Hippocampal formation (tissue), 2 donors: ENCODE results near the gene RFFL.
"Not testable (repeated sequence)": the region's sequence is repeated elsewhere in the genome, so short reads cannot be mapped to it uniquely, and the experiment has no call there.

Experiments
- DNase-seq, 2 donors: peaks; one replicate each; lab custom pipeline; 2025; lab: John Stamatoyannopoulos, UW

Gene RFFL

DNA sequence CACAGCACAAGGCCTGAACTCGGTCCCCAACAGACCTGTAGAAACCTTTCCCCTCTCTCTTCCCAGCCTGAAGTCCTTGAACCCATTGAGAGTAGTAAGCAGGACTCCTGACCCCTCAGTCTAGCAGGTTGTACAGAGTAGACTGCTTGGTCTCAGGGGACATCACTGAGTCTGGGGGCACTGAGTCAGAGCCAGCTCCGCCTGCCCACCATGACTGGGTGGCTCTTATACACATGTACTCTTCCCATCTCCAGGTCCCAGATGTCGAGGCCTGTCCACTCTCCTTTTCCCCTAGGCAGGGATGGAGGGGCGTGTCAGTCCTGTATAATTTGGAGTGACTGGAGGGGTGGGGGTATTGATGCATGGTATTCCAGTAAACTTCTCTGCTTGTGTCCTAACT is 59.7 kb downstream of the RFFL start:
- no peak for DNase-seq

GRCh38 chr17:35002876-35003551 is 60.5 kb downstream of the RFFL start:
- no peak for DNase-seq

GRCh38 chr17:35001549-35001948 is 62.0 kb downstream of the RFFL start:
- DNase-seq, result no peak

DNA sequence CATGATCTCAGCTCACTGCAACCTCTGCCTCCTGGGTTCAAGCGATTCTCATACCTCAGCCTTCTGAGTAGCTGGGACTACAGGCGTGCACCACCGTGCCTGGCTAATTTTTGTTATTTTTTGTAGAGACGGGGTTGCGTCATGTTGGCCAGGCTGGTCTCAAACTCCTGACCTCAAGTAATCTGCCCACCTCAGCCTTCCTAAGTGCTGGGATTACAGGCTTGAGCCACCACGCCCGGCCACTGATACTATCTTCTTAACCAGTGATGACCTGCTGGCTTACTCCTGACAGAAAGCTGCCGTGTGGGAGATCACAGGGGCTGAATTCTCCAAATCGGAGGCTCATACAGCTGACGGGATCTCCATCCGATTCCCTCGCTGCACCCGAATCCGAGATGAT is 62.5 kb downstream of the RFFL start:
- DNase-seq, result not testable (repeated sequence)

DNA sequence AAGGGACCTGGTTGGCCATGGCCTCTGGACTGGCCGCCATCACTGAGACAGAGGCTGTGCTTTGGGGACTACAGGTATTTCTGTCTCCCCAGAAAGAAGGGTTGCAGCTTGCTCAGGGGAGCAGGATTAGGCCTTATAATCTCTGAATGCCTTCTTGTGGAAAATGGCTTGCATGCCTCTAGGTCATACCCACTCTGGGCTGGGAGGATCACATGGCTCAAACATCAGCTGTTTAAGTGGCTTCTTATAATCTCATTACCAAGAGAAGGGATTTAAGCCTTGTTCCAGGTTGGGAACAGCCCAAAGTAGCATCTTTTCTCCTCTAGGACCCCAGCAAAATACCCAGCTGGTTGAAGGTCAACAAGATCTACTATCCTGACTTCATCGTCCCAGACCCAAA is 64.1 kb downstream of the RFFL start:
- no peak for DNase-seq

DNA sequence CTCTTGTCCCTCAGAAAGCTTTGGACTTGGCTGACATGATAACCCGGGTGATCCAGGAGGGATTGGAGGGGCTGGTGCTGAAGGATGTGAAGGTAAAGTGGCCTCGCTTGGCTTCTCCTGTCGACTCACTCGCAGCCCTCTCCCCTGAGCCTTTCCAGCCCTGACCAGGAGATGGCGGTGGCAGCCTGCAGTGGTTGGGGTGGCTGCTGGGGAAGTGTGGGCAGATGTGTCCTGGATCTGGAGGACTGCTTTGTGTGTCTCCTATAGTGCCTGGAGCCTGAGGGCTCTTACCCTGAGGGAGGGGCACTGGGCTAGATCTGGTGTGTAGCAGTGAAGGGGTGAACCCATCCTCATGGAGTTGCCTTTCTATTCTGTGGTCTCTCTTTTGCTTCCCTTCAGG is 65.3 kb downstream of the RFFL start:
- peak; percentile 61 to 77 for DNase-seq

- no peak for DNase-seq
Observed at GRCh38 chr17:34997355-34997862, 66.1 kb downstream of the RFFL start.

DNA sequence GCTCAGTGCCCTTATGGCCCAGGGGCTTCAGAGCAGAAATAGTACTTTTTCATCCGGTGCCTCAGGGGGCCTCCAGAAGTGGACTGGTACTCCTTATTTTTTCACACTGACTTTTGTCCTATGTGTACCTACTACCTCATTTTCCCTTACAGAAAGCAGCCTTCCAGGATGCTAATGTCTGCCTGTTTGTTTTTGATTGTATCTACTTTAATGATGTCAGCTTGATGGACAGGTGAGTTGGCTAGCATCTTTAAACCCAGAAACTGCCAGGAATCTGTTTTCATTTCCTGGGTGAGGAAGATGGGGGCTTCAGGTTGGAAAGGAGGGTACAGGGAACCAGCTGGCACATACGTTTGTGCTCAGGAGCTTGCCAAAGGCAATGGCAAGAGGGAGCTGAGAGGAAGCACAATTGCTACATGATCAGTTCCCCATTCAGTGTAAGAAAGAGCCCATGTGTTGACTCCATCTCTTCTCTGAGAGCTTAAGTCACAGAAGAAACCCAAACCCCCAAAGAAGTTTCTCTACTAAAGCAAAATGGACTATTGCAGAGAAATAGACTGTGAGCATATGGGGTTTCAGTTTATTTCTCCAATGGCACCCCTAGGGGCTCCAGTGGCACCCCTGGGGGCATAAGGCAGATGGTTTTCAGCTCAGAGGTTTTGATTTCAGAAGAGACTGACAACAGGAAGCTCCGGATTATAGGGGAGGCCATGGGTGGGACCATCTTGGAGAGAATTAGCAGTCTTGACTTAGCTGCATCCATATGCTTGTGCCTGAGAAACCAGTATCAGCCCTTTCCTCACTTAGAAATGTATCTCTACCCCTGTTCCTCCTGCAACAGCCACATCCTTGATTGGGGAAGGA is 66.9 kb downstream of the RFFL start:
- DNase-seq, result no peak

DNA sequence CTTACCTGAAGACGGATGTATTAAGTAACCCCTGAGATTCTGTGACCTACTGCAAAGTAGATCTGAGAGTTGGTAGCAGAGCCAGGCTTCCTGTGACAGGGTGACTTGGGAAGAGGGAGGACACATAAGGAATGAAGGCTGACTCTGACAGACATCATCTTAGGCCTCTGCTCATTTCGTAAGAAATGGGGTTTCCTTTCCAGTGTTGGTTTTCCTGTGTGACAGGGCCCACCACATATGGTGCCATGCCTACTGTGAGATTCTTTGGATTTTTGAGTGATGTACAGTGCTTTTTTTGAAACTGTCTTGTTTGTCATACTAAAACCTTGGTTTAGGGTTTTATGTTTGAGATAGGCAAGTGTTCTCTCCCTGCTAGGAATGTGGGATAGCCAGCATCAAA is 70.5 kb downstream of the RFFL start:
- DNase-seq, result no peak

- DNase-seq, result no peak
Observed at GRCh38 chr17:34991606-34992005, 71.9 kb downstream of the RFFL start.

DNA sequence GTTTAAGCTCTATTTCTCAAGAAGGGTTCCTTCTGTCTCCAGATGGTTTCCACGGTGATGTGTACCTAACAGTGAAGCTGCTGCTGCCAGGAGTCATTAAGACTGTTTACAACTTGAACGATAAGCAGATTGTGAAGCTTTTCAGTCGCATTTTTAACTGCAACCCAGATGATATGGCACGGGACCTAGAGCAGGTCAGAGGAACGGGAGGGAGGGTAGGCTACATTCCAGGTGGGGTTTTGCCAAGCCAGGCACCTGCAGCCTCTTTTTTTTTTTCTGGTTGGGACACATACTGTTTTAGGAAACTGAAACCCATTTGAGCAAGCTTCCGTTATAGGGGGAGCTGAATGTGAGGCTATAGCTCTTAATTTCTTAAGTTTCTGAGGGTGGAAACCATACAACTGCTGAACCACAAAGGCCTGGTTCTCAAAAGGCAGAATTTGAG is 72.6 kb downstream of the RFFL start:
- DNase-seq, result no peak

DNA sequence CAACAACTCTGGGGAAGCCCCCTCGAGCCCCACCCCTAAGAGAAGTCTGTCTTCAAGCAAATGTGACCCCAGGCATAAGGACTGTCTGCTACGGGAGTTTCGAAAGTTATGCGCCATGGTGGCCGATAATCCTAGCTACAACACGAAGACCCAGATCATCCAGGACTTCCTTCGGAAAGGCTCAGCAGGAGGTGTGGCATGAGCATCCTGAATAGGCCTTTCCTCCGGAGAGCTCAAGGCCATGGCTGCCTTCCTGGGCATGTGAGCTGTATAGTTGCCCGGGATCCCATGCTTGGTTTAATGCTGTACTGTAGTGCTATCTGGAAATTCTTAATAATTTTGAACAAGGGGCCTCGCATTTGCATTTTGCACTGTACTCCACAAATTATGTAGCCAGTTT is 74.0 kb downstream of the RFFL start:
- no peak for DNase-seq

- no peak for DNase-seq
Observed at GRCh38 chr17:34988644-34989043, 74.9 kb downstream of the RFFL start.

GRCh38 chr17:34987232-34987631 is 76.3 kb downstream of the RFFL start:
- no peak for DNase-seq

GRCh38 chr17:34981538-34982241 is 81.8 kb downstream of the RFFL start:
- no peak for DNase-seq

GRCh38 chr17:34980681-34981537 is 82.6 kb downstream of the RFFL start:
- DNase-seq, result peak; percentile 63 to 69

DNA sequence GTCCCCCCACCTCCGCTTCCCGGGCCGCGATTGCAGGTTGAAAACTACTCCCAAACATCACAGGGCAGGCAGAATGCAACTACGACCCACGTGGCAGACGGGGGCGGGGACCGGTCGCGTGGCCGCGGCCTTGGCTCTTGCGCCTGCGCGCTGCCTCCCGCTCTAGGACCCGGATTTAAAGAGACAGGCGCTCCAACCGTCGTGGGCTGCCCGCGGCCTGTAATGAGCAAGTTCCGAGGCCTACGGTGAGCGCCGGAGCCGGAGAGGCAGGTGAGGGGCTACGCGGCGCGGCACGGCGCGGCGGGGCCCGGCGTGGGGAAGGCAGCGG is 83.2 kb downstream of the RFFL start, which contains the start of gene LIG3:
TSS of gene LIG3 (plus strand) at position 160 of the 328 bp plus-strand sequence. CDS start 2,494 bp downstream, outside the sequence.
- DNase-seq, result peak; percentile 75 to 89

GRCh38 chr17:34979650-34980352 is 83.7 kb downstream of the RFFL start:
- no peak for DNase-seq

DNA sequence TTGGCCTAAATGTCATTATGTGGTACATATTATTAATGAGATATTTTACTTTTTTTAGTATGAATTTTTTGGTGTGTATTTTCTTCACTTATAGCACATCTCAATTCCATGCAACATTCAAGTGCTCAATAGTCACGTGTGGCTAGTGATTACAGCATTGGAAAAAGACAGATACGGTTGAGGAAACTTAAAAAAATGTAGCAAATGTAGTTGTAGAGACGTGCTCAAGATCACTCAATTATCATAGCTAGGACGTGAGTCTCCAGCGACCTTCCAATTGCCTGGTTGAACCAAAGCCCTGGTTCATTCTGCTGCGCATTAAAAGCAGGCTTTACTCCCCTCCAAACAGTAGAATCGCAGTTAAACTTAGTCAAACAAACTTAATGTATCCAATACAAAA is 84.4 kb downstream of the RFFL start:
- DNase-seq, result no peak

- no peak for DNase-seq
Observed at GRCh38 chr17:34974794-34975785, 88.4 kb downstream of the RFFL start.
